Endothelial cell of umbilical vein (primary cell): Measurements from ENCODE around the gene PSMA6. TPM values are rescaled to one million over a fixed set of nuclear protein-coding genes. Genes with fewer than 3 reads are reported as not detected.

ENCODE experiments used
- BruUV-seq: library from RNA; stranded (reverse); fragments of 400-500 nt; replicated peaks from 2 replicates; lab custom pipeline; 2021; lab: Mats Ljungman, UMichigan
- CTCF ChIA-PET: fragments of 300-600, 350-600 bp; sonication (Branson Sonifier 250); formaldehyde crosslinking; loops from one replicate; lab custom pipeline; 2021; ENCODE audit warnings: antibody characterized with exemption, inconsistent platforms; lab: Charles Lee
- POLR2A ChIA-PET: fragments of 300-600, 350-600 bp; sonication (Branson Sonifier 250); formaldehyde crosslinking; loops from one replicate; lab custom pipeline; 2021; ENCODE audit warnings: antibody characterized with exemption, inconsistent platforms; lab: Charles Lee
- DNase-seq: peaks from one replicate; pipeline ENCODE4 v3.0.0-alpha.2; 2011; ENCODE audit warnings: low read depth, low spot score
- FAIRE-seq: peaks from 2 replicates; lab custom pipeline; 2011; peaks lifted over from hg19 to GRCh38; lab: Jason Lieb, UNC
- H2AFZ ChIP-seq: 2 replicates; pipeline ENCODE4 v1.6.0; 2012; ENCODE audit warnings: low read depth, low read length, control low read depth, inconsistent platforms
- H3K27ac ChIP-seq: 2 replicates; pipeline ENCODE4 v1.5.1; 2011; ENCODE audit warnings: low read depth, mild to moderate bottlenecking, control low read depth, low read length, moderate library complexity; ENCODE audit not compliant: insufficient read depth
- H3K27me3 ChIP-seq, 2 experiments: 2 replicates each; pipeline versions ENCODE4 v1.6.0 to v1.6.1; 2011; ENCODE audit warnings: low read length in 2 of 2, mixed read lengths in 1 of 2; ENCODE audit not compliant: control insufficient read depth in 2 of 2, insufficient read depth in 2 of 2
- H3K36me3 ChIP-seq, 2 experiments: 2 replicates in 1 of 2; 3 replicates in 1 of 2; pipeline ENCODE4 v1.5.1; 2011; ENCODE audit warnings: low read length in 2 of 2, mild to moderate bottlenecking in 1 of 2, moderate library complexity in 1 of 2; ENCODE audit not compliant: control insufficient read depth in 2 of 2, insufficient read depth in 2 of 2; ENCODE audit errors: extremely low read depth in 1 of 2
- H3K4me1 ChIP-seq: 3 replicates; pipeline ENCODE4 v1.5.1; 2011; ENCODE audit warnings: mild to moderate bottlenecking, low read length; ENCODE audit not compliant: control insufficient read depth, insufficient read depth; ENCODE audit errors: extremely low read depth
- H3K4me2 ChIP-seq: 2 replicates; pipeline ENCODE4 v1.6.1; 2011; ENCODE audit warnings: low read length, control low read depth, mixed read lengths; ENCODE audit not compliant: insufficient read depth
- H3K4me3 ChIP-seq, 3 experiments: fragments of 200-600 bp in 1 of 3; sonication (generic), shearing (Covaris generic) in 1 of 3; replicated peaks in 1 of 3; 2 replicates each; pipeline ENCODE4 v1.5.1; 2011 to 2016; ENCODE audit warnings: control low read depth in 3 of 3, low read length in 3 of 3, mild to moderate bottlenecking in 2 of 3, inconsistent platforms in 1 of 3, low read depth in 1 of 3, moderate library complexity in 1 of 3; ENCODE audit not compliant: insufficient read depth in 1 of 3
- H3K79me2 ChIP-seq: 2 replicates; pipeline ENCODE4 v1.6.0; 2012; ENCODE audit warnings: low read length, inconsistent platforms; ENCODE audit not compliant: control insufficient read depth, insufficient read depth
- H3K9ac ChIP-seq: replicated peaks from 2 replicates; pipeline ENCODE3; 2011; ENCODE audit warnings: low read length, control low read depth; ENCODE audit not compliant: insufficient read depth; ENCODE audit errors: extremely low read depth
- H3K9me1 ChIP-seq: replicated peaks from 3 replicates; pipeline ENCODE4 v1.6.0; 2011; ENCODE audit warnings: mild to moderate bottlenecking, low read length; ENCODE audit not compliant: control insufficient read depth, insufficient read depth; ENCODE audit errors: extremely low read depth
- H3K9me3 ChIP-seq: replicated peaks from 2 replicates; pipeline ENCODE4 v1.5.1; 2012; ENCODE audit warnings: low read length, inconsistent platforms; ENCODE audit not compliant: control insufficient read depth, insufficient read depth
- H4K20me1 ChIP-seq: replicated peaks from 2 replicates; pipeline ENCODE3; 2011; ENCODE audit warnings: mild to moderate bottlenecking, low read length; ENCODE audit not compliant: control insufficient read depth, insufficient read depth; ENCODE audit errors: extremely low read depth
- EZH2 ChIP-seq: IDR thresholded peaks from 2 replicates; pipeline ENCODE4 v1.6.1; 2012; ENCODE audit warnings: borderline replicate concordance, low read depth, mild to moderate bottlenecking, moderate library complexity, low read length, inconsistent platforms; ENCODE audit not compliant: severe bottlenecking
- FOS ChIP-seq: IDR thresholded peaks from 2 replicates; pipeline ENCODE4 v1.6.1; 2011; ENCODE audit warnings: mild to moderate bottlenecking, low read length, moderate library complexity, borderline replicate concordance; ENCODE audit not compliant: insufficient read depth
- GATA2 ChIP-seq: IDR thresholded peaks from 2 replicates; pipeline ENCODE4 v1.7.0; 2011; ENCODE audit warnings: low read depth, mild to moderate bottlenecking, moderate library complexity, mixed read lengths, low read length; ENCODE audit not compliant: insufficient read length, insufficient read depth
- JUN ChIP-seq: IDR thresholded peaks from 2 replicates; pipeline ENCODE4 v1.6.1; 2011; ENCODE audit warnings: borderline replicate concordance, low read depth; ENCODE audit not compliant: insufficient read length, insufficient read depth
- MYC ChIP-seq: IDR thresholded peaks from one replicate; pipeline ENCODE4 v1.6.1; 2011; ENCODE audit warnings: mild to moderate bottlenecking, low read depth, low read length
- POLR2A ChIP-seq: IDR thresholded peaks from 2 replicates; pipeline ENCODE4 v1.6.1; 2012; ENCODE audit warnings: low read depth, mild to moderate bottlenecking, control low read depth, low read length
- POLR2AphosphoS5 ChIP-seq: IDR thresholded peaks from 2 replicates; pipeline ENCODE4 v1.6.1; 2012; ENCODE audit warnings: low read depth, mild to moderate bottlenecking, control low read depth, low read length, moderate library complexity; ENCODE audit not compliant: insufficient read depth
- dilution Hi-C: fragments of 300-500 bp; cut with MboI; formaldehyde crosslinking; loops from one replicate; pipeline ENCODE4 v1.15.0; 2019; ENCODE audit warnings: low sequenced_read_pairs; ENCODE audit not compliant: extremely low pct_ligation_motif_present
- intact Hi-C: fragments of 100-400 bp; cut with micrococcal nuclease; formaldehyde crosslinking; loops from one replicate; pipeline ENCODE4 v1.10.0; 2022
- polyA plus RNA-seq, 4 experiments: library from polyadenylated mRNA; depleted of rRNA in 3 of 4; stranded (reverse) in 3 of 4; unstranded in 1 of 4; fragments of >200 nt; gene quantifications; 2 replicates each; pipeline versions ENCODE4 v1.2.1 to v1.2.3, GENCODE V29; 2011 to 2012; ENCODE audit warnings: missing spikeins in 1 of 4
- total RNA-seq: library from RNA; stranded (reverse); gene quantifications from 2 replicates; pipeline ENCODE4 v1.2.3, GENCODE V29; 2021
- TF ChIP-seq, protein P1 (sequence below), 2 donors: IDR thresholded peaks; 1 replicate in 1 of 2; 2 replicates in 1 of 2; pipeline ENCODE4 v1.5.1; 2011; ENCODE audit warnings: low read length in 2 of 2, mild to moderate bottlenecking in 2 of 2, moderate library complexity in 2 of 2, control low read depth in 1 of 2, inconsistent platforms in 1 of 2, low read depth in 1 of 2; ENCODE audit not compliant: insufficient read depth in 1 of 2; ENCODE audit errors: extremely low read depth in 1 of 2
- TF ChIP-seq, protein P2 (sequence below): IDR thresholded peaks from 2 replicates; pipeline ENCODE4 v1.6.1; 2011; ENCODE audit not compliant: insufficient read depth, insufficient read length

Gene PSMA6
- total and polyA plus RNA-seq, 2 donors (not counting 3 experiments of a cell fraction or from before 2014, with no cell fraction given), result 170 to 197 TPM

DNA sequence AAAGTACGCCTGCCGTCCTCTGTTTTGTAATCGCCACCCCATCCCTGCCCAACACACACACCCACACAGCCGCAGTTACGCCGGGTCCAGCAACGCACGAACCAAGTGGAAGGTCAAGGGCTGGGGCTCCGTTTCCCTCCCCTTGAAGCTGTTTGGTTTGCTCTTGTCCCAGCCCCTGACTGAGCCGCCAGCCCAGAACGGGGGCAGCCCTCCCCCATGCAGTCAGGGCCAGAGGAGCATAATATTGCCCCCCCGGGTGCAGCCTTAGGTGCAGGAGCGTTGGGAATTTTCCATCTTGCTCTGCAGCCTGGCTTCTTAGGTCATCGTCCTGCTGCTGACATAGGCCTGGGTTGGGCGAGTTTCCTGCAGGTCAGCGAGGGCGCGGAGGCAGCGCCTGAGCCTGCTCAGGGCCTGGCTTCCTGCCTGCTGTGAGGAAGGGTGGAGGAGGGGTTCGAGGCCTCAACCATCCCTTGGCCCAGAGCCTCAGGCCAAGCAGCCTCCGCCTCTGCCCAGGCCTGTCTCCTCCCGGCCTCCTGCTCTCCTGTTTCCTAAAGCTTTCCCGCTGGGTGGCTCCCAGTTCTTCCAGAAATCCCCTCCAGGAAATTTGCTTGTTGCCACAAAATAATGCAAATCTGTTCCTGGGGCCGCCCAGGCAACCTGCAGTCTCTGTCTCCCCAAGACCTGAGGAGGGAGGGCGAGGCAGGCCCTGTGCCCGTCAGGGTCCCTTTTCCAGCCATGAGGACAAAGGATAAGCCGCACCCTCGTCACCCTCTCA is 44.5 kb downstream of the PSMA6 start:
- TF ChIP-seq GATA2 (no peak), POLR2AphosphoS5 (peak; percentile 69)
- H3K4me3 ChIP-seq, result no peak overlapping the region
- H3K27ac ChIP-seq, result peak overlapping the region; percentile 63
- no peaks in the 10 kb centered on the region for H3K9me3 ChIP-seq
- CTCF ChIA-PET, result interaction anchor here (0.8 to 1.9 kb wide), 9 partner anchors 21 to 121 kb away, joined by 3 to 9 read pairs (median 3); partner anchors contain the start of gene NFKBIA
- peak overlapping the region; percentile 14 for H3K4me2 ChIP-seq
- POLR2A ChIA-PET, result no interaction called here
- dilution Hi-C loops (no loop called here), intact Hi-C loops (loop anchor here (2.0 kb wide), 2 partner anchors 26 to 68 kb away; partner anchors contain the start of gene NFKBIA)
- no peaks in the 10 kb centered on the region for H4K20me1 ChIP-seq
- H3K9ac ChIP-seq, result peak overlapping the region; percentile 7
- DNase-seq, result peak; percentile 86
- peak; percentile 92 for FAIRE-seq
- H3K27me3 ChIP-seq, result no peaks in the 10 kb centered on the region
- no peaks in the 10 kb centered on the region for H3K9me1 ChIP-seq
- BruUV-seq, result no TSS peak
- H3K4me1 ChIP-seq, result peaks cover 38% of the 10 kb centered on the region
- H2AFZ ChIP-seq, result peak overlapping the region; percentile 89
- no peaks in the 10 kb centered on the region for H3K36me3 ChIP-seq
- no peaks in the 10 kb centered on the region for H3K79me2 ChIP-seq

DNA sequence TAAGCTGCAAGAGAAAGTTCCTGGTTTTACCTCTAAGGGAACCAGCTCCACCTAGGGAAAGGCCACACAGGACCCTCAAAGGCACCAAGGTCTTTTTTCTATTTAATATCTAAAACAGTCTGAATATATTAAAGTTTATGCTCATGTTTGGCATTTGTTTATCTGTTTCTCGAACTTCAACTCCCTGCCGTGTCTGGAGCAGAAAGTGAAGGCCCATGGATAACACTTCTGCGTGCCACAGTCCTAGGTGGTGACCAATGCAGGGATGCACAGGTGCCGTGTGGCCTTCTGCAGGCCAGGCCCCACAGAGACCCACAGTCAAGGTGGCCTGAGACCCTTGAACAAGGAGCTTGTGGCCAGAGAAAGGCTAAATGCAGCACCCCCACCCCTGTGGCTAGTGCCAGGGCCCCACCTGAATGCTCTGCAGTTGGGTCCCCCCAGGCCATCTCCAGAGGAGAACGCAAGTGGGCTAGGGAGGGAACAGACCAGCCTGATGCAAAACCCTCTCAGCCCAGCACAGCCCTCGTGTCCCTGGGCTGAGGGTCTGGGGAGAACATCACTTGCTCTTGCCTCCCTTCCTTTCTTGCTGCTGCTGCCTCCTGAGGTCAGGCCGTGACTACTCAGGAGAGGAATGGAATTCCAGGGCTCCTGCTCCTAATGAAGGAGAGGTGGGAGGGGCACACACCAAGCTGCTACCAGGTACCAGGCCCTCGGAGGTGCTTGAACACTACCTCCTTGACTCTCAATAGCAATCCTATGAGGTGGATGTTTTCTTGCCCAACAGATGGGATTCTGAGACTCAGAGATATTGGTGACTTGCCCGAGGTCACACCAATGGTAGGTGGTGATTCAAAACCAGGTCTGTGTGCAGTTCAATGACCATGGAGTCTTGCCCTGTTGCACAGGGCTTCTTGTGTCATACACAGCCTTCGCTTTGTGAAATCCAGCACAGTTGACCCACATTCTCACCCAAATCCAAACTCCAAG is 45.4 kb downstream of the PSMA6 start:
- FAIRE-seq, result no peak
- no TSS peak for BruUV-seq
- Histone ChIP-seq H3K79me2 (no peaks in the 10 kb centered on the region), H3K4me2 (peak overlapping the region; percentile 14), H2AFZ (peak overlapping the region; percentile 89), H3K9me1 (no peaks in the 10 kb centered on the region), H3K36me3 (no peaks in the 10 kb centered on the region), H3K4me3 (no peak overlapping the region), H3K27ac (peak overlapping the region; percentile 63), H3K9me3 (no peaks in the 10 kb centered on the region), H3K27me3 (no peaks in the 10 kb centered on the region), H3K4me1 (peaks cover 41% of the 10 kb centered on the region), H4K20me1 (no peaks in the 10 kb centered on the region), H3K9ac (peak overlapping the region; percentile 7)
- POLR2A ChIA-PET, result no interaction called here
- no peak for DNase-seq
- CTCF ChIA-PET, result interaction anchor here (1.0 to 1.9 kb wide), 2 partner anchors 64 to 68 kb away, joined by 3 to 9 read pairs; partner anchors contain the start of gene NFKBIA
- no peak for TF ChIP-seq FOS
- no peak for TF ChIP-seq JUN
- no peak for TF ChIP-seq EZH2
- TF ChIP-seq MYC, result no peak
- TF ChIP-seq, protein P1, sequence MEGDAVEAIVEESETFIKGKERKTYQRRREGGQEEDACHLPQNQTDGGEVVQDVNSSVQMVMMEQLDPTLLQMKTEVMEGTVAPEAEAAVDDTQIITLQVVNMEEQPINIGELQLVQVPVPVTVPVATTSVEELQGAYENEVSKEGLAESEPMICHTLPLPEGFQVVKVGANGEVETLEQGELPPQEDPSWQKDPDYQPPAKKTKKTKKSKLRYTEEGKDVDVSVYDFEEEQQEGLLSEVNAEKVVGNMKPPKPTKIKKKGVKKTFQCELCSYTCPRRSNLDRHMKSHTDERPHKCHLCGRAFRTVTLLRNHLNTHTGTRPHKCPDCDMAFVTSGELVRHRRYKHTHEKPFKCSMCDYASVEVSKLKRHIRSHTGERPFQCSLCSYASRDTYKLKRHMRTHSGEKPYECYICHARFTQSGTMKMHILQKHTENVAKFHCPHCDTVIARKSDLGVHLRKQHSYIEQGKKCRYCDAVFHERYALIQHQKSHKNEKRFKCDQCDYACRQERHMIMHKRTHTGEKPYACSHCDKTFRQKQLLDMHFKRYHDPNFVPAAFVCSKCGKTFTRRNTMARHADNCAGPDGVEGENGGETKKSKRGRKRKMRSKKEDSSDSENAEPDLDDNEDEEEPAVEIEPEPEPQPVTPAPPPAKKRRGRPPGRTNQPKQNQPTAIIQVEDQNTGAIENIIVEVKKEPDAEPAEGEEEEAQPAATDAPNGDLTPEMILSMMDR (IDR thresholded peaks at IDR 0.05; ENCODE audit: extremely low read depth in 1 of 2, insufficient read depth in 1 of 2, low read depth in 1 of 2, low read length in 2 of 2), result no peak
- TF ChIP-seq POLR2A, result no peak
- no peak for TF ChIP-seq POLR2AphosphoS5
- TF ChIP-seq, protein P2, sequence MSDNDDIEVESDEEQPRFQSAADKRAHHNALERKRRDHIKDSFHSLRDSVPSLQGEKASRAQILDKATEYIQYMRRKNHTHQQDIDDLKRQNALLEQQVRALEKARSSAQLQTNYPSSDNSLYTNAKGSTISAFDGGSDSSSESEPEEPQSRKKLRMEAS, result no peak
- TF ChIP-seq GATA2, result no peak
- intact Hi-C loops (loop anchor here (2.0 kb wide), 2 partner anchors 25 to 67 kb away; partner anchors contain the start of gene NFKBIA), dilution Hi-C loops (no loop called here)
